ENCODE measurements around the gene KIAA1217.

GRCh38 chr10:24262929-24263590 lies 54.1 kb downstream of the KIAA1217 start:
- TF ChIP-seq CTCF (IDR thresholded peaks at IDR 0.05; ENCODE audit: low read length) (no peak), EZH2 (IDR thresholded peaks at IDR 0.05; ENCODE audit: borderline replicate concordance, low read length) (no peak)
